ENCODE measurements around the gene HRC. TPM values are rescaled to one million over a fixed set of nuclear protein-coding genes. Genes with fewer than 3 reads are reported as not detected.
"Not testable (repeated sequence)": the region's sequence is repeated elsewhere in the genome, so short reads cannot be mapped to it uniquely, and the experiment has no call there.

Gene HRC
- total RNA-seq, 4 donors from 2014 or later: 0.47 to 1.0 (median 0.53) TPM; not detected in 1

- peaks cover 52% of the 10 kb centered on the region for H3K4me1 ChIP-seq
- H3K36me3 ChIP-seq: no peaks in the 10 kb centered on the region
- H3K27ac ChIP-seq: no peak overlapping the region
- no peaks in the 10 kb centered on the region for H3K27me3 ChIP-seq
- DNase-seq (ENCODE audit: low spot score in 2 of 2): no peak
- no peak for TF ChIP-seq POLR2AphosphoS5 (IDR thresholded peaks at IDR 0.05)
- no peak for TF ChIP-seq POLR2A (IDR thresholded peaks at IDR 0.05)
- no peak for TF ChIP-seq CTCF (IDR thresholded peaks at IDR 0.05)
- TF ChIP-seq EP300 (IDR thresholded peaks at IDR 0.05): no peak
- peak overlapping the region; percentile 69 for H3K4me3 ChIP-seq
- WGBS: 69% methylated on average over 10 of the region's 11 CpGs
- no peaks in the 10 kb centered on the region for H3K9me3 ChIP-seq
Observed at GRCh38 chr19:49148044-49148682, 7.0 kb downstream of the HRC start.

- not testable (repeated sequence) for H3K9me3 ChIP-seq; H3K27me3 ChIP-seq; H3K27ac ChIP-seq; H3K4me3 ChIP-seq; H3K36me3 ChIP-seq; DNase-seq (ENCODE audit: low spot score in 2 of 2)
- peaks cover 53% of the 10 kb centered on the region for H3K4me1 ChIP-seq
- WGBS: 50% methylated on average over 6 of the region's 7 CpGs
Observed at GRCh38 chr19:49146408-49146770, 8.8 kb downstream of the HRC start.

GRCh38 chr19:49145573-49146407 is 9.4 kb downstream of the HRC start:
- H3K9me3 ChIP-seq: no peaks in the 10 kb centered on the region
- H3K36me3 ChIP-seq: no peaks in the 10 kb centered on the region
- H3K27ac ChIP-seq: no peak overlapping the region
- TF ChIP-seq CTCF (IDR thresholded peaks at IDR 0.05) (peak; percentile 65 to 91), EP300 (IDR thresholded peaks at IDR 0.05) (no peak)
- H3K4me3 ChIP-seq: no peak overlapping the region
- 9% methylated on average over 26 of the region's 30 CpGs for WGBS
- peak in 1 of 2 donors; percentile 85 for DNase-seq (ENCODE audit: low spot score in 2 of 2)
- H3K4me1 ChIP-seq: peaks cover 47% of the 10 kb centered on the region
- H3K27me3 ChIP-seq: no peaks in the 10 kb centered on the region

- Histone ChIP-seq H3K9me3 (no peaks in the 10 kb centered on the region), H3K4me1 (peaks cover 25% of the 10 kb centered on the region), H3K27me3 (no peaks in the 10 kb centered on the region), H3K4me3 (peak overlapping the region; percentile 46), H3K36me3 (no peaks in the 10 kb centered on the region), H3K27ac (no peak overlapping the region)
- TF ChIP-seq POLR2A (IDR thresholded peaks at IDR 0.05) (no peak), EP300 (IDR thresholded peaks at IDR 0.05) (no peak), POLR2AphosphoS5 (IDR thresholded peaks at IDR 0.05) (no peak), CTCF (IDR thresholded peaks at IDR 0.05) (no peak)
- WGBS: 14% methylated on average over 21 of the region's 21 CpGs
- DNase-seq (ENCODE audit: low spot score in 2 of 2): peak in 1 of 2 donors; percentile 82
Observed at GRCh38 chr19:49142866-49143335, 12.3 kb downstream of the HRC start.

GRCh38 chr19:49141352-49141751 is 13.8 kb downstream of the HRC start:
- Histone ChIP-seq H3K36me3 (no peaks in the 10 kb centered on the region), H3K9me3 (no peaks in the 10 kb centered on the region), H3K4me1 (peaks cover 27% of the 10 kb centered on the region), H3K27me3 (no peaks in the 10 kb centered on the region), H3K4me3 (no peak overlapping the region), H3K27ac (no peak overlapping the region)
- no peak for DNase-seq (ENCODE audit: low spot score in 2 of 2)
- TF ChIP-seq POLR2A (IDR thresholded peaks at IDR 0.05) (no peak), POLR2AphosphoS5 (IDR thresholded peaks at IDR 0.05) (no peak), CTCF (IDR thresholded peaks at IDR 0.05) (no peak), EP300 (IDR thresholded peaks at IDR 0.05) (no peak)
- 81% methylated on average over 6 of the region's 6 CpGs for WGBS

Data from suprapubic skin (tissue), 4 donors.